OCI-LY7 (cell line): Measurements from ENCODE around the gene MAIP1. TPM values are rescaled to one million over a fixed set of nuclear protein-coding genes. Genes with fewer than 3 reads are reported as not detected.

Source experiments
- BruUV-seq: library from RNA; stranded (reverse); fragments of 400-500 nt; replicated peaks from 2 replicates; lab custom pipeline; 2021; lab: Mats Ljungman, UMichigan
- CTCF ChIA-PET: fragments of 300-600 bp; sonication (Branson Sonifier 250); formaldehyde crosslinking; loops from one replicate; lab custom pipeline; 2022; ENCODE audit warnings: antibody characterized with exemption; ENCODE audit not compliant: unreplicated experiment; lab: Charles Lee
- POLR2A ChIA-PET: fragments of 300-600 bp; sonication (Branson Sonifier 250); formaldehyde crosslinking; loops from one replicate; lab custom pipeline; 2022; ENCODE audit warnings: antibody characterized with exemption; lab: Charles Lee
- DNase-seq: peaks from one replicate; pipeline ENCODE4 v3.0.0-alpha.2; 2015; ENCODE audit warnings: low spot score
- H2AFZ ChIP-seq: fragments of 200-600 bp; sonication (generic), shearing (Covaris generic); 2 replicates; pipeline ENCODE4 v1.6.1; 2014; ENCODE audit warnings: mild to moderate bottlenecking, antibody characterized with exemption, low read length, moderate library complexity
- H3K27ac ChIP-seq: fragments of 200-600 bp; sonication (generic); 2 replicates; pipeline ENCODE4 v1.5.1; 2014; ENCODE audit warnings: mixed run types, low read depth, mild to moderate bottlenecking, moderate library complexity, low read length, inconsistent platforms; ENCODE audit not compliant: poor library complexity, severe bottlenecking
- H3K36me3 ChIP-seq: fragments of 200-600 bp; sonication (generic); 2 replicates; pipeline ENCODE4 v1.6.1; 2014; ENCODE audit warnings: mild to moderate bottlenecking, antibody characterized with exemption, low read length, moderate library complexity, mixed read lengths; ENCODE audit not compliant: insufficient read depth
- H3K4me1 ChIP-seq: fragments of 200-600 bp; sonication (generic); 2 replicates; pipeline ENCODE4 v1.5.1; 2014; ENCODE audit warnings: mild to moderate bottlenecking, low read length; ENCODE audit not compliant: insufficient read depth, poor library complexity, severe bottlenecking
- H3K4me2 ChIP-seq: fragments of 200-600 bp; sonication (generic); 2 replicates; pipeline ENCODE4 v1.6.1; 2014; ENCODE audit warnings: mild to moderate bottlenecking, low read length
- H3K4me3 ChIP-seq: fragments of 200-600 bp; sonication (generic); 2 replicates; pipeline ENCODE4 v1.5.1; 2014; ENCODE audit warnings: mild to moderate bottlenecking, low read depth, low read length; ENCODE audit not compliant: poor library complexity, severe bottlenecking
- H3K79me2 ChIP-seq: fragments of 200-600 bp; sonication (generic); 2 replicates; pipeline ENCODE4 v1.6.1; 2016; ENCODE audit warnings: low read depth, mild to moderate bottlenecking, low read length, moderate library complexity, mixed read lengths; ENCODE audit not compliant: insufficient read depth
- H3K9me2 ChIP-seq: fragments of 200-600 bp; sonication (generic); 2 replicates; pipeline ENCODE4 v1.6.1; 2016; ENCODE audit warnings: mild to moderate bottlenecking, low read length, mixed read lengths; ENCODE audit not compliant: insufficient read depth
- H3K9me3 ChIP-seq: fragments of 200-600 bp; sonication (generic); 2 replicates; pipeline ENCODE4 v1.6.1; 2014; ENCODE audit warnings: mild to moderate bottlenecking, mixed run types, low read length, mixed read lengths
- H4K20me1 ChIP-seq: fragments of 200-600 bp; sonication (generic); 2 replicates; pipeline ENCODE4 v1.6.1; 2014; ENCODE audit warnings: mild to moderate bottlenecking, antibody characterized with exemption, low read length, moderate library complexity, mixed read lengths; ENCODE audit not compliant: insufficient read depth
- EZH2phosphoT487 ChIP-seq: fragments of 200-600 bp; sonication (generic); IDR thresholded peaks from 2 replicates; pipeline ENCODE4 v1.6.1; 2018; ENCODE audit warnings: low read depth, borderline replicate concordance, mild to moderate bottlenecking, mixed run types, antibody characterized with exemption, low read length, moderate library complexity, mixed read lengths
- intact Hi-C: fragments of 100-400 bp; cut with micrococcal nuclease; formaldehyde crosslinking; loops from one replicate; pipeline ENCODE4 v1.10.0; 2022; ENCODE audit not compliant: unreplicated experiment
- total RNA-seq, 2 experiments: library from RNA; depleted of rRNA in 1 of 2; stranded (reverse); fragments of >200 nt in 1 of 2; shearing (Covaris generic) in 1 of 2; gene quantifications; 2 replicates each; pipeline ENCODE4 v1.2.3, GENCODE V29; 2014 to 2022
- TF ChIP-seq, protein P1 (sequence below): fragments of 200-600 bp; sonication (generic); conservative IDR thresholded peaks from 2 replicates; pipeline ENCODE4 v1.5.1; 2014; ENCODE audit warnings: mild to moderate bottlenecking, antibody characterized with exemption, low read length, moderate library complexity, mixed read lengths

Gene MAIP1
- total RNA-seq, 2 experiments from 2014 or later, result 25.3 to 29.8 TPM

DNA sequence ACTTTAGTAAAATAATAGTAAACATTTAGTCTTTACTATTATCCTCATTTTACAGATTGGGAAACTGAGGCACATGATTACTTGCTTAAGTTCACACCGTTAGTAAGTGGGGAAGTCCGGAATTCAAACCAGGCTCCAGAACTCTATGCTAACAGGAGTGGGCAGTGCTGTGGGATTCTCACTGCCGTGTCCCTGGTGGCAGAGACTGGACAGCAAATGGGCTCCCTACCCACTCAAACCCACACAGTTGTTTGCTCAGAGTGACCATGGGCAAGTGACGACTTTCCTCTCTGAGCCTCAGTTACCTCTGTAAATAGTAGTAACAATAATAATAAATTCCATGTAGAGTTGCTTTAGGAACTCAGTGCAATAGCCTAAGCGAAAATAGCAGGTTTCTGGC lies 24.0 kb downstream of the MAIP1 start:
- Histone ChIP-seq H3K27ac (no peak overlapping the region), H3K36me3 (peaks cover 3% of the 10 kb centered on the region; the same call in 1 of the 2 replicates), H3K4me1 (no peaks in the 10 kb centered on the region), H3K9me3 (no peaks in the 10 kb centered on the region), H4K20me1 (no peaks in the 10 kb centered on the region), H3K79me2 (no peaks in the 10 kb centered on the region), H3K4me2 (no peak overlapping the region), H3K9me2 (no peaks in the 10 kb centered on the region), H3K4me3 (no peak overlapping the region), H2AFZ (no peak overlapping the region)
- ChIA-PET POLR2A (no interaction called here), CTCF (no interaction called here)
- intact Hi-C loops, result loop anchor here (10.0 kb wide), 1 partner anchor 595 kb away; no protein-coding TSS in a partner anchor
- TF ChIP-seq EZH2phosphoT487, result no peak
- TF ChIP-seq, protein P1, sequence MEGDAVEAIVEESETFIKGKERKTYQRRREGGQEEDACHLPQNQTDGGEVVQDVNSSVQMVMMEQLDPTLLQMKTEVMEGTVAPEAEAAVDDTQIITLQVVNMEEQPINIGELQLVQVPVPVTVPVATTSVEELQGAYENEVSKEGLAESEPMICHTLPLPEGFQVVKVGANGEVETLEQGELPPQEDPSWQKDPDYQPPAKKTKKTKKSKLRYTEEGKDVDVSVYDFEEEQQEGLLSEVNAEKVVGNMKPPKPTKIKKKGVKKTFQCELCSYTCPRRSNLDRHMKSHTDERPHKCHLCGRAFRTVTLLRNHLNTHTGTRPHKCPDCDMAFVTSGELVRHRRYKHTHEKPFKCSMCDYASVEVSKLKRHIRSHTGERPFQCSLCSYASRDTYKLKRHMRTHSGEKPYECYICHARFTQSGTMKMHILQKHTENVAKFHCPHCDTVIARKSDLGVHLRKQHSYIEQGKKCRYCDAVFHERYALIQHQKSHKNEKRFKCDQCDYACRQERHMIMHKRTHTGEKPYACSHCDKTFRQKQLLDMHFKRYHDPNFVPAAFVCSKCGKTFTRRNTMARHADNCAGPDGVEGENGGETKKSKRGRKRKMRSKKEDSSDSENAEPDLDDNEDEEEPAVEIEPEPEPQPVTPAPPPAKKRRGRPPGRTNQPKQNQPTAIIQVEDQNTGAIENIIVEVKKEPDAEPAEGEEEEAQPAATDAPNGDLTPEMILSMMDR, result no peak
- no peak for DNase-seq
- no TSS peak for BruUV-seq

DNA sequence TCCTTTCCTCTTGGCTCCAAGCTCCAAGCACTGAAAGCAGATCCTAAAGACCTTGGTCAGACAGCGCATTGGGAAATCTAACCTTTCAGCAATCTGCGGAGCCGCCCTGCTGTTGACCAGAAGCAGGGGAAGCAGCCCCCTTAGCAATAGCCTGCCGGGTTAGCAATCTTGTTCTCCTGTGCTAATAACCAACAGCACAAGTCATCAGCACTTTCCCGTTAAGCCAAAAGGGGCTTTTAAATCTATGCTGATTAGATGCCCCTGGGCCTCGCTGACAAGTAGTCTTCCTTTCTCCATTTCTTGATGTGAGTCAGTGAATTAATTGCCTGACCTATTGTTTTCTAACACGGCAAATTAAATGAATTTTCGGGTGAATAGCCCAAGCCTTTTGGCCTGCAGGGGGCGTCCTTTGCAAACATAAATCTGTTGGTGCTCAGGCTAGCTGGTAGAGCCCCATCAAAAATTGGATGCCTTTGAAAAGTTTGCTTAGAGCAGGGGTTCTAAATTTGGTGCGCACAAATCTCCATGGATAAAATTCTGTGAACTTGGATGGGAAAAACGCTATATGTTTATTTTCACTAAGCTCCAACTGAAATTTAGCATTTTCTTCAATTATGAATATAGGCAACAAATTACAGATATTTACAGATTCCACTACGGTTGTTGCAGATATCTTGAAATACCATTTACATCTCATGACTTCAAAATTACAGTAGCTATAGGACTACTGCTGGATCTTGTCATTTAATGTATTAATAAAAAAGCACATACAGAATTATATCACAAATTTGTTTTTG lies 24.6 kb downstream of the MAIP1 start:
- Histone ChIP-seq H3K4me1 (no peaks in the 10 kb centered on the region), H3K27ac (no peak overlapping the region), H3K36me3 (no peaks in the 10 kb centered on the region), H3K4me3 (no peak overlapping the region), H4K20me1 (no peaks in the 10 kb centered on the region), H3K4me2 (no peak overlapping the region), H3K79me2 (no peaks in the 10 kb centered on the region), H3K9me2 (no peaks in the 10 kb centered on the region), H2AFZ (0 out of 2 replicates have a peak overlapping the region, but pooled peaks have one; percentile 22), H3K9me3 (no peaks in the 10 kb centered on the region)
- POLR2A ChIA-PET, result no interaction called here
- intact Hi-C loops, result loop anchor here (1.0 to 10.0 kb wide), 3 partner anchors 501 to 723 kb away; no protein-coding TSS in a partner anchor
- peak; percentile 73 for DNase-seq
- CTCF ChIA-PET, result no interaction called here
- no TSS peak for BruUV-seq
- TF ChIP-seq, protein P1, result peak; percentile 95
- no peak for TF ChIP-seq EZH2phosphoT487
